Measurements from ENCODE around the gene NPIPB8.
"Not testable (repeated sequence)": the region's sequence is repeated elsewhere in the genome, so short reads cannot be mapped to it uniquely, and the experiment has no call there.

NPIPB8 gene

GRCh38 chr16:28637765-28638164, at the start of gene NPIPB8:
Gene NPIPB8, plus strand, starts transcription at chr16:28638065. Its CDS starts 296 bp downstream, at chr16:28638361.
- DNase-seq = not testable (repeated sequence)

- no peak for DNase-seq
These were observed 48.8 kb upstream of the NPIPB8 start for GRCh38 chr16:28589069-28589468.

GRCh38 chr16:28589930-28590329, 47.9 kb upstream of the NPIPB8 start:
- no peak for DNase-seq

- no peak for DNase-seq
These were observed 47.2 kb upstream of the NPIPB8 start for GRCh38 chr16:28590384-28591340.

- no peak for DNase-seq
These were observed 46.5 kb upstream of the NPIPB8 start for GRCh38 chr16:28591355-28591754.

GRCh38 chr16:28592511-28592910, 45.4 kb upstream of the NPIPB8 start:
- no peak for DNase-seq

- DNase-seq = no peak
These were observed 44.8 kb upstream of the NPIPB8 start for GRCh38 chr16:28592979-28593553.

GRCh38 chr16:28595451-28595850, 42.4 kb upstream of the NPIPB8 start:
- DNase-seq = not testable (repeated sequence)

GRCh38 chr16:28596115-28596630, 41.7 kb upstream of the NPIPB8 start:
- no peak for DNase-seq

- no peak for DNase-seq
These were observed 40.8 kb upstream of the NPIPB8 start, which contains the start of gene SULT1A2 for GRCh38 chr16:28596840-28597691. Gene SULT1A2, minus strand, starts transcription at chr16:28597050. Its CDS starts 1,120 bp downstream, at chr16:28595930.

GRCh38 chr16:28597692-28598261, 40.1 kb upstream of the NPIPB8 start:
- no peak for DNase-seq

- not testable (repeated sequence) for DNase-seq
These were observed 38.2 kb upstream of the NPIPB8 start for GRCh38 chr16:28599377-28600285.

- DNase-seq = not testable (repeated sequence)
These were observed 36.9 kb upstream of the NPIPB8 start for GRCh38 chr16:28600965-28601364.

GRCh38 chr16:28601589-28601988, 36.3 kb upstream of the NPIPB8 start:
- DNase-seq = not testable (repeated sequence)

- DNase-seq = not testable (repeated sequence)
These were observed 35.8 kb upstream of the NPIPB8 start for GRCh38 chr16:28602062-28602461.

- DNase-seq = no peak
These were observed 35.3 kb upstream of the NPIPB8 start for GRCh38 chr16:28602529-28602928.

- DNase-seq = no peak
These were observed 34.3 kb upstream of the NPIPB8 start for GRCh38 chr16:28603381-28604185.

- no peak for DNase-seq
These were observed 33.7 kb upstream of the NPIPB8 start for GRCh38 chr16:28604186-28604565.

GRCh38 chr16:28606291-28607115, 31.4 kb upstream of the NPIPB8 start:
- DNase-seq = no peak
